22Rv1 (cell line): ENCODE data around the gene MANSC4.

Experiments
- H3K27ac ChIP-seq: fragments of 450-650 bp; 2 replicates; pipeline ENCODE4 v1.5.1; 2017
- ZFX ChIP-seq: fragments of 450-650 bp; IDR thresholded peaks from 2 replicates; pipeline ENCODE4 v1.6.1; 2017; ENCODE audit warnings: antibody characterized with exemption, borderline replicate concordance
- TF ChIP-seq, protein P1 (sequence below): fragments of 450-650 bp; IDR thresholded peaks from 2 replicates; pipeline ENCODE4 v1.5.1; 2017; ENCODE audit warnings: mild to moderate bottlenecking

The MANSC4 gene

DNA sequence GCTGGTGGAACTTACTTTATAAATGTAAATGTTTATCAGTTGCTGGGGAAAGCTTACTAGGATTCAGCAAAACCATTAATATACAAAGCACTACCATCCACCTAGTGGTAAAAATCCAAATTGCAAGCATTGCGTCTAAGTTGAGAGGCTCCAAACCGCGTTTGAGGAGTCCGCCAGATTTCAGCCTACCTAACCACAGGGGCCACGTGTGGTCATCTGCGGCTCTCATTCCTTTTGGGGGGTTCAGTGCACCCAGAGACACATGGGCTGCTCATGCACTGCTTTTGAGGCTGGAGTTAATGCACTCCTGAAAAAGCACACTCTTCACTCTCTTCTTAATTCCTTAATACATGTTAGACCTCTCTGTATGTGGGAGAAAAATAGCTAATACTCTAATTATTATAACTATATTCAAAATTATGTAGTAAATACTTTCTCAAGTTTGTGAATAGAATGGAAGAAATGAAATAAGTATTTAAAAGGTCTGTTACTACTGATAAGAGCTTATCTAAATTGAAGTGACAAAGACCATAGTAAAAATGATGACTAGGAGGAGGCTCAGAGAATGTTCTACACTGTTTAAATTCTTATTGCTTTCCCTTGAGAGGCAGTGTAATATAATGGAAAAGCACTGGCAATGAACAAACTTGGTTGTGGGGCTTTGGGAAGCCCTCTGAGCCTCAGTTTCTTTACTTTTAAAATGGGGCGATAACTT is 41.4 kb upstream of the MANSC4 start:
- no peak for TF ChIP-seq ZFX
- TF ChIP-seq, protein P1, sequence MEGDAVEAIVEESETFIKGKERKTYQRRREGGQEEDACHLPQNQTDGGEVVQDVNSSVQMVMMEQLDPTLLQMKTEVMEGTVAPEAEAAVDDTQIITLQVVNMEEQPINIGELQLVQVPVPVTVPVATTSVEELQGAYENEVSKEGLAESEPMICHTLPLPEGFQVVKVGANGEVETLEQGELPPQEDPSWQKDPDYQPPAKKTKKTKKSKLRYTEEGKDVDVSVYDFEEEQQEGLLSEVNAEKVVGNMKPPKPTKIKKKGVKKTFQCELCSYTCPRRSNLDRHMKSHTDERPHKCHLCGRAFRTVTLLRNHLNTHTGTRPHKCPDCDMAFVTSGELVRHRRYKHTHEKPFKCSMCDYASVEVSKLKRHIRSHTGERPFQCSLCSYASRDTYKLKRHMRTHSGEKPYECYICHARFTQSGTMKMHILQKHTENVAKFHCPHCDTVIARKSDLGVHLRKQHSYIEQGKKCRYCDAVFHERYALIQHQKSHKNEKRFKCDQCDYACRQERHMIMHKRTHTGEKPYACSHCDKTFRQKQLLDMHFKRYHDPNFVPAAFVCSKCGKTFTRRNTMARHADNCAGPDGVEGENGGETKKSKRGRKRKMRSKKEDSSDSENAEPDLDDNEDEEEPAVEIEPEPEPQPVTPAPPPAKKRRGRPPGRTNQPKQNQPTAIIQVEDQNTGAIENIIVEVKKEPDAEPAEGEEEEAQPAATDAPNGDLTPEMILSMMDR: peak; percentile 94
- H3K27ac ChIP-seq: no peak overlapping the region

DNA sequence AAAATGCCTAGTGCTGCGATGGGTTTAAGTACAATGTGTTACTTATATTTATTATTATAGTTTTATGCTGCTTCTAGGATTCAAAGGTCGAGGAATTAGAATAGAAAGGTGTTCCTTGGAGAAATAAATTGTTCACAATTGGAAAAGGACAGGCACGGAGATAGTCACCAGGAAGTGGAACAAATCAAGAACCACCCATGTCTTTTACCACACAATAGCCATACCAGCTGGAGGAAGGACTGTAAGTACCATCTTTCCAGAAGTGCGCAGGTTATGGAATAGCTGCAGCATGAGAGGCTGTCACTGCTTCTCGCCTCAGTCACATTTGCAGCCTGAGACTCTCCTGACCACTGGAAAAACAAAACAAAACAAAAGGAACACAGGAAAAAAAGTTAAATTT is 40.5 kb upstream of the MANSC4 start:
- TF ChIP-seq, protein P1: no peak
- TF ChIP-seq ZFX: no peak
- no peak overlapping the region for H3K27ac ChIP-seq

DNA sequence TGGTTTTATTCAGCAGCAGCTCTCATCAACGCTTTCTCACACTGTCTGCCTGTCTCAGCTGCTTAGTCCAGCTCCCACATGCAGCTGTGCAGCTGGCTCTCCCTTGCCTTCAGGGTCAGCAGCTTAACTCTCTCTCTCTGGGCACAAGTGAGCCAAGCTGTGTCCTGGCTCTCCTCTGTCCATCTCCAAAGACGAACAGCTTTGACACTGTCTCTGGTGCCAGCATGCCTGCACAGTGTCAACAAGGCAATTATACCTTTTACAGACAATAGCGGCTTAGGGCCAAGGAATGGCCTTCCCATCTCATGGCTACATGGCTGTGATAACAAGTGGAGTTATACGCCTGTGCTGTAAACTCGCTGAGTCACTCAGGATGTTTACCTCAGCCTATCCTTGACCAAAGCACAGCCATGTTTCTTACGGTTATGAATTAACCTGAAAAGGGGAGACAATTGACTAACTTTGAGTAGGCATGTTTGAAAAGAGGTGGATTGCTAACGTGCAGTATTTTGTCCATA is 38.4 kb upstream of the MANSC4 start:
- no peak overlapping the region for H3K27ac ChIP-seq
- TF ChIP-seq ZFX: no peak
- TF ChIP-seq, protein P1: no peak

DNA sequence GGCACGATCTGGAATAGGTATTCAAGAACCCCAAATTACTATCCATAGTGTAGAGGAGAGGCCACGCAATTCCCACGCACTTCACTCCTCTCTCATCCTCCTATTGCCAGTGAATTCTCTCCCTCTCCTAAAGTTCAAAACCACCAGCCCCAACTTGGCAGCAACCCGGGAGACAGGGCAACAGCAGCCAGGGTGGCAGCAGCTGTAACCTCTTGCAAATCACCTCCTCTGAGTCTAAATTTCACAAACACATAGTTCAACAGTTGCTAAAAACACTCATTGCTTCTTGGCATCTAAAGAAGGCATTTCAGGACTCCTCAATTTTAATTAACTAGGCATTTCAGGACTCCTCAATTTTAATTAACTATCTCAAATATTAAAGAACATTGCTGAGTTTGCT is 37.7 kb upstream of the MANSC4 start:
- no peak overlapping the region for H3K27ac ChIP-seq
- no peak for TF ChIP-seq ZFX
- TF ChIP-seq, protein P1: no peak

DNA sequence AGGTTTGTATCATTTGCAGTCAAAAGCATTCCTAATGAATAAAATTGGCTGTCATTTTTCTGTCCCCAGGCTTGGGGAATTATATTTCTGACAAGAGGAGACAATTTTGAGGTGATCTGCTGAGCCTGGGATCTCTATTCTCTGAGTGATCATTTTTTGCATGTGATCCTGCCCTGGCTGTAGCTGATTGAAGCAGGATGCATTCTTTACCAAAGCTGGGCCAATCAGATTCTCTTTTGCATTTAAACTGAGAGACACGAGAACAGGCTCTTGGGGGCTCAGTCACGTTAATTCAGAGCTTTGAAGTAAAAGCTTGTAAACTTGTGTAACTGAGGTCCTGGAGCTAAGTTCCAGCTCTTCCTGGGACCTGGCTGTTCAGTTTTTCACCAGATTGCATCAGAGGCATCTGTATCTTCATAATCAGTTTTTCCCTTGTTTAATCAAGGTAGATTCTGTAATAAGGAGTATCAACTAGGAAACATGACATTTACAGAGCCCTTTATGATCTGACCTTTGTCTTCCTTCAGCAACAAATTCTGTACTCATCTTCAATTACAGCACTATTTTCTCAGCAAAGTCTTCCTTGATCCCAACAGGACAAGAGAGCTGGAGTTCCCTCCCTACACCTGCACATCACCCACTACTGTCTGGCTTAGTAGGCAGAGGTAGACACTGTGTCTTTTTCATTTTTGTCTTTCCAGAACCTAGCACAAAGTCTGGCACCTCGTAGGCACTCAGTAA is 35.0 kb upstream of the MANSC4 start:
- 0 out of 2 replicates have a peak overlapping the region, but pooled peaks have one; percentile 6 for H3K27ac ChIP-seq
- TF ChIP-seq ZFX: no peak

DNA sequence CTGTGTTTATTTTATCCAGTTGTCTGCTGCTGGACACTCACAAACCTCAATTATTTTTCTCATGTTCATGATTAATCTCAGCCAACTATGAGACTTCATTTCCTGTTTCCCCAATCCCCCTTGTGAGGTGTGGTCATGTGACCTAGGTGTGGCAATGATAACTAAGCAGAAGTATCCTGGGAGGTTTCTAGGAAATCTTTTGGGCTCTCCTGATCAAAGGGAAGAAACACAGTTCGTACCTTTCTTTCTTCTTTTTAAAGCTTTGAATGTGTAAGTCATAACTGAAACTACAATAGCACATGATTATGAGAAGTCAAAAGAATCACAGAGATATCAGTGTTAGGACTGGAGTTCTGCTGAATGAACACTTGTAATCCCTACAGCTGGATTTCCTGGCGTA is 34.4 kb upstream of the MANSC4 start:
- TF ChIP-seq, protein P1: no peak
- TF ChIP-seq ZFX: no peak
- H3K27ac ChIP-seq: 0 out of 2 replicates have a peak overlapping the region, but pooled peaks have one; percentile 6

DNA sequence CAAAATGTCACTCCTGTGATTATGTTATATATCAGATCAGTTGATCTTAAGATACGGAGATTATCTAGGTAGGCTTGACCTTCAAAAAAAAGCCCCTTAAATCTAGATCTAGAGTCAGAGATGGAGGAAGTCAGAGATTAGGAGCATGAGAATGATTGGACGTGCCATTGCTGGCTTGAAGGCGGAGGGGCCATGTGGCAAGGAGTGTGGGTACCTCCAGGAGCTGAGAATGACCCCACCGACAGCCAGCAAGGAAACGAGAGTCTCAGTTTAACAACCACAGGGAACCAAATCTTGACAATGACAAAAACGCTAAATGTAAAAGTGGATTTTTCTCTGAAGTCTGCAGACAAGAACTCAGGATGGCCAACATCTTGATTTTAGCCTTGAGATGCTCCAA is 32.5 kb upstream of the MANSC4 start:
- TF ChIP-seq ZFX: no peak
- H3K27ac ChIP-seq: no peak overlapping the region

DNA sequence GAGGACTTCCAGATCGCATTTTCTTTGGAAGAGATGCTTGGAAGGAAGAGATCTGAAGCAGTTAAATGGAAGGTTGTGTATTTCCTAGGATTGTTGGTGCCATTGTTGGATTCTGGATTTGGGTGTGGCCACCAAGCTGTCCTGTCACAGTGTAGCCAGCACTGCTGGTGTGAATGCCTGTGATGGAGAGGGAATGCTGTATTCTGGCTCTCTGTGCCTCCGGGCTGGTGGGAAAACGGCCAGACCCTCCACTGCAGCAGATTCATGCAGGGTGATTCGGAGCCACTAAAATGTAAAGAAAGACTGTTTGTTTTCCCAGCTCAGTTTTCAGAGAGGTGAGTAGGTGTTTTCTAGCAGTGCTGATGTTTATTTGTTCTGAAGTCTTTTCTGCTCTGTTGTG is 30.7 kb upstream of the MANSC4 start:
- no peak overlapping the region for H3K27ac ChIP-seq
- TF ChIP-seq ZFX: no peak
- TF ChIP-seq, protein P1: no peak
